GM18520 (cell line): Measurements from ENCODE around the gene KIRREL1.

ENCODE experiments used
- ATAC-seq: cut with Tn5 transposase; IDR thresholded peaks from one replicate; pipeline ENCODE4 v1.9.1; 2021; ENCODE audit not compliant: unreplicated experiment

The KIRREL1 gene

GRCh38 chr1:158131217-158131616, 137.8 kb downstream of the KIRREL1 start:
- ATAC-seq: no peak

- ATAC-seq: no peak
Measured at GRCh38 chr1:158140764-158141192, 147.3 kb downstream of the KIRREL1 start.

GRCh38 chr1:158145173-158145719, 151.8 kb downstream of the KIRREL1 start:
- ATAC-seq: no peak

GRCh38 chr1:158146165-158146564, 152.7 kb downstream of the KIRREL1 start:
- ATAC-seq: no peak

- ATAC-seq: no peak
Measured at GRCh38 chr1:158146739-158147138, 153.3 kb downstream of the KIRREL1 start.

- ATAC-seq: no peak
Measured at GRCh38 chr1:158147401-158147800, 154.0 kb downstream of the KIRREL1 start.

GRCh38 chr1:158147869-158148268, 154.4 kb downstream of the KIRREL1 start:
- no peak for ATAC-seq

- ATAC-seq: no peak
Measured at GRCh38 chr1:158148468-158148867, 155.0 kb downstream of the KIRREL1 start.

- no peak for ATAC-seq
Measured at GRCh38 chr1:158149175-158149574, 155.7 kb downstream of the KIRREL1 start.
